HG03045 (cell line): ENCODE measurements around the gene ANAPC16.
"Not testable (repeated sequence)": the region's sequence is repeated elsewhere in the genome, so short reads cannot be mapped to it uniquely, and the experiment has no call there.

Experiments
- ATAC-seq: cut with Tn5 transposase; IDR thresholded peaks from one replicate; pipeline ENCODE4 v1.9.1; 2021; ENCODE audit warnings: mild to moderate bottlenecking, moderate library complexity; ENCODE audit not compliant: unreplicated experiment

Gene ANAPC16

GRCh38 chr10:72211381-72211780 is 4.4 kb upstream of the ANAPC16 start:
- ATAC-seq, result not testable (repeated sequence)

GRCh38 chr10:72211832-72212231 is 4.0 kb upstream of the ANAPC16 start:
- ATAC-seq, result not testable (repeated sequence)

DNA sequence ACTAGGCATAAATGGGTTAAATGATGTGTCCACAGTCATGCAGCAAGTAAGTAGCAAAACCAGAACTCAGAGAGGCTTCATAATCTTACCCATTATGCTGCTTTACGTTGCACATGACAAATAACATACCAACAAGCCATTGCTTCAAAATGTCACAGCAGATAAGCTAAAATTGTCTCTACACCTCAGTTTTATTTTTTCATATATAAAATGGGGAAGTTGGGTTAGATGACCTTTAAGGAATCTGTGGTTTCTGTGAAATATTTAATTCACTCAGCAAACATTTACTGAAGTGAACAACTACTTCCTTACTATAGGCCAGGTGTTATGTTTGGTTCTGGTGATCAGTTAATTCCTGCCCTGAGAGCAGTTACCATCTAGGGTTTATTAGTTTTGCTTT is 2.5 kb downstream of the ANAPC16 start:
- ATAC-seq, result no peak

DNA sequence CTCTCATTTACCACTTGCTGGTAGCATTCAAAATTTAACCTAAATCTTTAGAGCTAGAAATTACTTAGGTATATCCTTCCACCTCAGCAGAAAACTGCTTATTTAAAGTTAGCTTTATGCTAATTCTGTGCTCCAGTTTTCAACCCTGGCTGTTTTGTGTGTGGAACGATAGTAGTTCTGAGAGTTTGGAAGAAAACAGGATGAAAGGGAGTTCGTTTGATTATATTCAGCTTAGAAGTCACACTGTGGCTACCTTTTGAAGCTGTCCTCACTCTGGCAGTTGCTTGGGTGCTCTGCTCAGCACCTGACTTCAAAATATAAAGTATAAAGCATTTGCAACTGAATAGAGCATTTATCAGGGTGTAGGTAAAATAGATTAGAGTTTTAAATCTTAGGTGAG is 2.9 kb downstream of the ANAPC16 start:
- no peak for ATAC-seq

DNA sequence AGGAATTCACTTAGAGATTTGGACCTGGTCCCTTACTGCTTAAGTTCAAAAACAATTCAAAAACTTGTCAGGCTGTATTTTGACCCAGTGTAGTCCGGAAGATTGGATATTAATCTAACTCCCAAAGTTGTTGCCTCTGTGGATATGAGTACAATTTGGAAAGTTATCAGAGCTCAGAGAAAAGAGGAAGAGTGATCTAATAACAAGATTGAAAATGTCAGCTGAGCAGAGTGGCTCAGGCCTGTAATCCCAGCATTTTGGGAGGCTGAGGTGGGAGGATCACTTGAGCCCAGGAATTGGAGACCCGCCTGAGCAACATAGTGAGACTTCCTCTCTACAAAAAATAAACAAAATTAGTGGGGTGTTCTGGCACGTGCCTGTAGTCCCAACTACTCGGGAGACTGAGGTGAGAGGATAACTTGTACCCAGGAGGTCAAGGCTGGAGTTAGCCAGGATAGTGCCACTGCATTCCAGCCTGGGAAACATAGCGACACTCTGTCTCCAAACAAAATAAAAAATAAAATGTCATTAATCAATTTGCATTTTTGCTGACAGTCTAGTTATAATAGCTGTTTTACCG is 3.5 kb downstream of the ANAPC16 start:
- no peak for ATAC-seq

DNA sequence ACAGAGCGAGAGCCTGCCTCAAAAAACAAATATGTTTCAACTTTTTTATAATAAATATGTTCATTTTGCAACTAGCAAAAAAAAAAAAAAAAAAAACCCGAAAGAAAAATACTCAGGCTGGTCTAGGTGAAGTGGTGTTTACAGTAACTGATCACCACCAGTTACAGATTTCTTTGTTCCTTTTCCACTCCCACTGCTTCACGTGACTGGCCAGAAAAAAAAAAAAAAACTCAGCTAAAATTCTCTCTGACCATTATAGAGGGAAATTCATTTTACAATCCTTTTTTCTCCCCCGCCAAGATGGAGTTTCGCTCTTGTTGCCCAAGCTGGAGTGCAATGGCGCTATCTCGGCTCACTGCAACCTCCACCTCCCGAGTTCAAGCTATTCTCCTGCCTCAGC is 4.8 kb downstream of the ANAPC16 start:
- no peak for ATAC-seq

- ATAC-seq, result no peak
Measured at GRCh38 chr10:72221278-72221677, 5.5 kb downstream of the ANAPC16 start.

- ATAC-seq, result no peak
Measured at GRCh38 chr10:72223743-72224101, 7.9 kb downstream of the ANAPC16 start.

DNA sequence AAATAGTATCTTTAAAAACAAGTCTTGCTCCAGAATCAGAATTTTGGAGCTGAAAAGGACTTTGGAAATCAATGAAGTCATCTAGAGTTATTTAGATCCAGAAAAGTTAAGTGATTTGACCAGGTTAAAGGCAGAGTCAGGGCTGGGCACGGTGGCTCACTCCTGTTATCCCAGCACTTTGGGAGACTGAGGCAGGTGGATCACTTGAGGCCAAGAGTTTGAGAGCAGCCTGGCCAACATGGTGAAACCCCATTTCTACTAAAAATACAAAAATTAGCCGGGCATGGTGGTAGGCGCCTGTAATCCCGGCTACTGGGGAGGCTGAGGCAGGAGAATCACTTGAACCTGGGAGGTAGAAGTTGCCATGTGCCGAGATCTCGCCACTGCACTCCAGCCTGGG is 8.4 kb downstream of the ANAPC16 start:
- not testable (repeated sequence) for ATAC-seq

DNA sequence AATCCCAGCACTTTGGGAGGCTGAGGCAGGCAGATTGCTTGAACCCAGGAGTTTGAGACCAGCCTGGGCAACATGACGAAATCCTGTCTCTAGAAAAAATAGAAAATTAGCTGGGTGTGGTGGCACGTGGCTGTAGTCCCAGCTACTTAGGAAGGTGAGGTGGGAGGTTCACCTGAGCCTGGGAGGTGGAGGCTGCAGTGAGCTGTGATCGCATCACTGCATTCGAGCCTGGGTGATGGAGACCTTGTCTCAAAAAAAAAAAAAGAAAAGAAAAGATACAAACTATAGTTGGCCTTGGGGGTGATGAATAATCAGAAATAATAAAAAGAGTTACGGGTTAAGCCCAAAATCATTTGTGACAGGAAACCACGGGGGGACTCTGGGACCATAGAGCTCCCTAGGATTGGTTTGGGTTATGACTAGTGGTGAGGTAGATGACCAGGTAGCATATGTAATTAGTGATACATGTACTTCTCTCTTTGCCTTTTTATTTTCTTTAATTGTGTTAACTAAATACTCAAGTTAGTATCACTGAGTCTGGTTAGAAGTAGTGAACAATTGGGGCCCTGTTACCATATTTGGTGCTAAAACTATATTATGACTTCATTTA is 10.7 kb downstream of the ANAPC16 start:
- no peak for ATAC-seq

DNA sequence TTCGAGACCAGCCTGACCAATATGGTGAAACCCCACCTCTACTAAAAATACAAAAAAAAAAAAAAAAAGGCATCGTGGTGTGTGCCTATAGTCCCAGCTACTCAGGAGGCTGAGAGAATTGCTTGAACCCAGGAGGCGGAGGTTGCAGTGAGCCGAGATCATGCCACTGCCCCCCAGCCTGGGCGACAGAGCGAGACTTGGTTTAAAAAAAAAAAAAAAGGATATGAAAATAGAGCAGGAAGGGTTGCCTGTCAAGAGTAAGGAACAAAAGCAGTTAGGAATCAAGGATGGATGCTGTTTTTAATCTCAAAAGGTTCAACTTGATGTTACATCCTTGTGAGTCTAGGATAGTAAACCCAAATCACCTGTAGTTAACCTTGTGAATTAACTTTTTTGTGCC is 12.0 kb downstream of the ANAPC16 start:
- ATAC-seq, result no peak

- ATAC-seq, result no peak
Measured at GRCh38 chr10:72228318-72228751, 12.5 kb downstream of the ANAPC16 start.

- ATAC-seq, result no peak
Measured at GRCh38 chr10:72229261-72230251, 13.7 kb downstream of the ANAPC16 start.

DNA sequence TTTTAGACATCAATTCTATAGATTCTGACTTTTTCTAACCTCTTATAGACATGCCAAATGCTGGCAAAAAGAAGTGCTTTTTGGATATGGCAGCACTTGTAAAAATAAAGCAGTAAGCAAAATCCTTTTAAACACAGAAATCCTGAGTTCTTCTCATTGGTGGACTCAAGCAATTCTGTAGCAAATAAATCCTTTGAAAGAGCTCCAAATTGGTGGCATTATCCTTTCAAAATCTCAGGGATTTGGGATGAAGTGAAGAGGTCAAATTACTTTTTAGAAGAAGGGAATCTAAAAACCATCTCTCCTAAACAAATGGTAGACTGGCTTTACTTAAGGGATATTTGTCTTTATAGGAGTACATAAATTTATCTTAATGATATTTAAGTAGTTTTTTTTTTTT is 17.8 kb downstream of the ANAPC16 start:
- ATAC-seq, result no peak

DNA sequence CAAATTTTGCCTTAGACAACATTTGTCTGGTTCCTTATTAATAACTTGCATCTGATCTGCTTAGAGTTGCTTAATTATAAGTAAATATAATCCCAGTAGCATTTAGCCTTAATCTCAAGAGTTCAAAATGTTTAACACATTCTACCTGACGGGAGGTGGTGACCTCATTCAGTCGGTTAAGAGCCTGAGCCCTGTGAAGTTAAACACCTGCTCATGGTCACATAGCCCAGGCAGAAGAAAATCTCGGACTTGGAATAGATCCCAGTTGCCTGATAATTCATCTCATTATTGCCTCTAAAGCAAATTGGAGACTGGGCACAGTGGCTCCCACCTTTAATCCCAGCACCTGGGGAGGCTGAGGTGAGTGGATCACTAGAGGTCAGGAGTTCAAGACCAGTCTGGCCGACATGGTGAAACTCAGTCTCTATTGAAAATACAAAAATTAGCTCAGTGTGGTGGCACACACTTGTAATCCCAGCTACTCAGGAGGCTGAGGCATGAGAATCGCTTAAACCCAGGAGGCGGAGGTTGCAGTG is 18.8 kb downstream of the ANAPC16 start:
- no peak for ATAC-seq

GRCh38 chr10:72235544-72236279 is 19.9 kb downstream of the ANAPC16 start:
- no peak for ATAC-seq

DNA sequence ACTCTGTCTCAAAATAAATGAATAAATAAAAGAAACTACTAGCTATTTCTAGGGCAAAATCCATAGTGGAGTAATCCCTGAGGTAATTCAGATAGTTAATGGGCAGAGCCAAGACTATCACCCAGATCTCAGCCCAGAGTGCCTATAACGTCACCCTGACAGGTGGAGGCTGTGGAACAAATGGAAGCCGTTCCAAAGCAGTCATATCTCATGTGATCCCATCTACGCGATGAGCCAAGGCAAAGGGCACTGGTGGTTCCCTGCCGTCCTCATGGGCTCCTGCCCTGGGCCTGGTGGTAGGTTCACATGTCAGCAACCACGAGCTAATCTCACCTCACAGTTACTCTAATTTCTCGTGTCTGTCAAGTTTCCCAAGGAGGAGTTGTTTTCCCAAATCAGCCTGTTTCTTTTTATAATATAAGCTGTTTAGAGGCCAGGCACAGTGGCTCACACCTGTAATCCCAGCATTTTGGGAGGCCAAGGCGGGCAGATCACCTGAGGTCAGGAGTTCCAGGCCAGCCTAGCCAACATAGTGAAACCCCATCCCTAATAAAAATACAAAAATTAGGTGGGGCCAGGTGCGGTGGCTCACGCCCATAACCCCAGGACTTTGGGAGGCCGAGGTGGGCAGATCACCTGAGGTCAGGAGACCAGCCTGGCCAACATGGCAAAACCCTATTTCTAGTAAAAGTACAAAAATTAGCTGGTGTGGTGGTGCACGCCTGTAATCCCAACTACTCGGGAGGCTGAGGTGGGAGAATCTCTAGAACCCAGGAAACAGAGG is 22.8 kb downstream of the ANAPC16 start:
- ATAC-seq, result no peak

- ATAC-seq, result no peak
Measured at GRCh38 chr10:72239409-72239808, 23.6 kb downstream of the ANAPC16 start.

- ATAC-seq, result no peak
Measured at GRCh38 chr10:72240371-72240770, 24.6 kb downstream of the ANAPC16 start.

GRCh38 chr10:72241691-72242252 is 26.0 kb downstream of the ANAPC16 start:
- no peak for ATAC-seq
